Natural killer cell treated with Interleukin-12 subunit alpha and Interleukin-12 subunit beta and Interleukin-15 and Interleukin-18, amount 100 ng/mL, for 72 hours (primary cell): ENCODE measurements around the gene RBM23. TPM values are rescaled to one million over a fixed set of nuclear protein-coding genes. Genes with fewer than 3 reads are reported as not detected.
"Not testable (repeated sequence)": the region's sequence is repeated elsewhere in the genome, so short reads cannot be mapped to it uniquely, and the experiment has no call there.

Source experiments
- ATAC-seq, 2 donors: fragments of 150-1000 bp; cut with Tn5 transposase in 1 of 2; sonication (Bioruptor Pico), chemical (Tn5 transposase) in 1 of 2; 2 replicates each; pipeline ENCODE4 v1.10.0; 2021
- DNase-seq: peaks from one replicate; pipeline ENCODE4 v3.0.0; 2022; ENCODE audit warnings: low spot score
- H3K27ac Mint-ChIP-seq, 2 donors: 1 replicate in 1 of 2; 2 replicates in 1 of 2; pipeline ENCODE4 v1.8.0; 2022; ENCODE audit warnings: mixed read lengths in 2 of 2, mild to moderate bottlenecking in 1 of 2, moderate library complexity in 1 of 2
- H3K27me3 Mint-ChIP-seq, 2 donors: 1 replicate in 1 of 2; 2 replicates in 1 of 2; pipeline ENCODE4 v1.8.0; 2022; ENCODE audit warnings: mixed read lengths in 2 of 2
- H3K36me3 Mint-ChIP-seq: one replicate; pipeline ENCODE4 v1.8.0; 2022; ENCODE audit warnings: mixed read lengths
- H3K4me1 Mint-ChIP-seq, 2 donors: 1 replicate in 1 of 2; 2 replicates in 1 of 2; pipeline ENCODE4 v1.8.0; 2022; ENCODE audit warnings: low read depth in 2 of 2, mixed read lengths in 2 of 2, mild to moderate bottlenecking in 1 of 2
- H3K4me3 Mint-ChIP-seq: one replicate; pipeline ENCODE4 v1.8.0; 2022; ENCODE audit warnings: mixed read lengths
- H3K9me3 Mint-ChIP-seq: 2 replicates; pipeline ENCODE4 v1.8.0; 2022; ENCODE audit warnings: mixed read lengths
- total RNA-seq, 2 donors: library from RNA; stranded (reverse); gene quantifications; one replicate each; pipeline ENCODE4 v1.2.3, GENCODE V29; 2022

Gene RBM23
- total RNA-seq, 2 donors from 2014 or later: 88.2 to 94.1 TPM

DNA sequence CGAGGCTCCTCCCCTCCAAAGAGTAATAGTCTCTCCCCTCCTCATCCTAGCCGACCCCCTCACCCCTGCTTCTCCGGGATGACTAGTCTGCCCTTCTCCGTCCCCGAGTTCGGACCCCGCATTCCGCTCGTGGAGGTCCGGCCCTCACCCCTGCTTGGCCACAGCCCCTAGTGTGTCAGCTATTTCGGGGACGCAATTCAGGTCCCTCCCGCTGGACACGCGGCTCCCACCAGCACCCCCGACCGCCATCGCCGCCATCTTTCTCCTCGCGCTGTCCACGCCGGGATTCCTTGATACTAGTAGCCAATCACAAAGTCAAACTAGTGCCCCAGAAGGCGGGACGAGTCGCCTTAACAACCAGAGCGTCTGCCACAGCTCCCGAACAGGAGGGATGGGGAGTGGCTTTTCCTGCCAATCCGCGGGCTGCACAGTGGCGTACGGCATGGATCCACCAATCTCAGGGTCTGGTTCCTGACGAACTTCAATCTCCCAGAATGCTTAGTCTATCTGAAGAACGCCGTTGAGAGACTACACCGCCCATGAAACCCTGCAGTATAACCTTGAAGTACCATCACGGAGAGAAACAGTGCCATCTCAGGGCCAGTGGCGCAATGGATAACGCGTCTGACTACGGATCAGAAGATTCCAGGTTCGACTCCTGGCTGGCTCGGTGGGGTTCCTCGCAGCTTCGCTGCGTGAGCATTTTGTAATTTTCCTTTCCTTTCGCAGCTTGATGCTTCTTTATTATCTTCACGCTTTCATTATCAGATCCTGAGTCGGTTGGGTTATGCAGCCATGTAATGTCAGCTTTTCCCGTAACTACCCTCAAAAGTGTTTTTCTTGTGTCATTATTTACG lies 10.4 kb upstream of the RBM23 start, which contains the start of gene PRMT5:
PRMT5 (minus strand) TSS at position 273 of the 857 bp plus-strand sequence; CDS start at position 258, 15 bp downstream.
- Mint-ChIP-seq H3K27me3 (no peaks in the 10 kb centered on the region), H3K9me3 (no peaks in the 10 kb centered on the region), H3K36me3 (peaks cover 9% of the 10 kb centered on the region), H3K27ac (no peak within 1 kb of the TSS), H3K4me1 (peaks cover 9 to 19% of the 10 kb centered on the region in 2 donors), H3K4me3 (no peak within 1 kb of the TSS)
- DNase-seq: peak; percentile 98
- peak; percentile 97 to 98 for ATAC-seq

DNA sequence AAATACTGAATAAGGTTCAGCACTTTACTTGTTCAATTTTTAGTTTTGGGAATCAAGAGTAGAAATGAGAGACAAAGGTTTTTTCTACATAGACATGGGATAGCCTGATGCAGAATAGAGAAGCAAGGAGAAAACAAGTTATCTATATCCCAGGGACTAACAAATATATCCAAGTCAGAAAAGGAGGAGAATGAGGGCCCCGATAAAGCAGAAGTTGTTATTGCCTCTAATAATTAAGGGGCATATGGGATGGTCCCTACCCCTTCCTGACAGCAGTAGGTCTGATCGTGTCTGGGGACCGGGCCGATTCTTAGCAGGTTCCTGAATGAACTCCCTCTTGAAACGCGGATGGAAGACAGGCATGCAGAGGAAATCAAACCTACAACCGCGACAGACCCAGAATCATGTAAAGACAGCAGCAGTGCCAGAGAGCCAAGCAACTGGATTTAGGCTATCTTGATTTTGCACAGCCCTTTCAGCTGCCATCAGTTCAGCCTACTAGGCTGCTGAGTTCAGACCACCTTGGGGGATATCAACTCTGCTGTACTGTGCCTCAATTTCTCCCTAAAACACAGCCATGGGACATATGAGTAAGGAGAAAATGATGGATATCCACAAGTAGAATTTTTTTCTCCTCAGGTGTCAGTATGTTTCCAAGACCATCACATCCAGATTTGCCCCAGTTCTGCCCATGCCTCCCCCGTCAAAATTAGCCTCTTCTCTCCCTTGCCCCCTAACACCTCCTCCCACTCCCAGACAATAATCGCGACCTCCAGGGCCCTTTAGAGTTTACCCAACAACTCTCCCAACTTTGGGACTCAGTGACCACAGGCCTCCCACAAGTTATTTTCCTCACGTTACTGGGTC lies 9.5 kb upstream of the RBM23 start:
- no peak for DNase-seq
- Mint-ChIP-seq H3K4me1 (peaks cover 9 to 19% of the 10 kb centered on the region in 2 donors), H3K27ac (no peak overlapping the region)

DNA sequence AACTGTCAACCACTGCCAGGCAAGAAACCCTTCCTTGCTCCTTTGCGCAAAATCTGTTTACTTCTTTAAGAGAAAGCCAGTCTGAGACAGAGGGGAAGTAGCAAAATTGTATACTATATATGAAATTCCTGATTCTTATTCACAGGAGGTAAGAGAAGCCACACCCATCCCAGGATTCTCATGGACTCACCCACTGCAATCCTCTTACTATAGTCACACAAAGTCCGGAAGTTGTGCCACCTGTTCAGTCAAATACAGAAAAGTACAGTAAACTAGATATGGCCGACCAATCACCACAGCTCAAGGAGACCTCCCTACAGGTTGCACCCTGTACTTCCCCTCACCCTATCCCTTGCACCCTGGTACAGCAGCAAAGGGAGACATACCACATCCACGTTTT lies 7.4 kb upstream of the RBM23 start:
- Mint-ChIP-seq H3K36me3 (peaks cover 24% of the 10 kb centered on the region), H3K27me3 (no peaks in the 10 kb centered on the region), H3K4me3 (no peak overlapping the region), H3K9me3 (no peaks in the 10 kb centered on the region), H3K27ac (no peak overlapping the region), H3K4me1 (peaks cover 10 to 20% of the 10 kb centered on the region in 2 donors)
- ATAC-seq (no peak), DNase-seq (no peak)

More for the DNA sequence above, 9.5 kb upstream of the RBM23 start:
- ATAC-seq: no peak
- Mint-ChIP-seq H3K27me3 (no peaks in the 10 kb centered on the region), H3K9me3 (no peaks in the 10 kb centered on the region), H3K36me3 (peaks cover 13% of the 10 kb centered on the region), H3K4me3 (no peak overlapping the region)

DNA sequence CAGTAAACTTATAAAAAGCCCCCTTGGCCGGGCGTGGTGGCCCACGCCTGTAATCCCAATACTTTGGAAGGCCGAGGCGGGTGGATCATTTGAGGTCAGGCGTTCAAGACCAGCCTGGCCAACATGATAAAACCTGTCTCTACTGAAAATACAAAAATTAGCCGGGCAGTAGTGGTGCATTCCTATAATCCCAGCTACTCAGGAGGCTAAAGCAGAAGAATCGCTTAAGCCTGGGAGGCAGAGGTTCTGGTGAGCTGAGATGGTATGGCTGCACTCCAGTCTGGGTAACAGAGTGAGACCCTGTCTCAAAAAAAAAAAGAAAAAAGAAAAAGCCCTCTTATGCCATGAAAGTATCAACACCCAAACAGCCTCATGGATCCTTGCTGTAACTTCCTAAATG lies 6.6 kb upstream of the RBM23 start:
- peaks cover 29% of the 10 kb centered on the region for H3K36me3 Mint-ChIP-seq
- no peak overlapping the region for H3K4me3 Mint-ChIP-seq
- ATAC-seq: no peak
- H3K4me1 Mint-ChIP-seq: peaks cover 14 to 20% of the 10 kb centered on the region in 2 donors
- no peak overlapping the region for H3K27ac Mint-ChIP-seq
- DNase-seq: no peak
- no peaks in the 10 kb centered on the region for H3K27me3 Mint-ChIP-seq
- no peaks in the 10 kb centered on the region for H3K9me3 Mint-ChIP-seq

DNA sequence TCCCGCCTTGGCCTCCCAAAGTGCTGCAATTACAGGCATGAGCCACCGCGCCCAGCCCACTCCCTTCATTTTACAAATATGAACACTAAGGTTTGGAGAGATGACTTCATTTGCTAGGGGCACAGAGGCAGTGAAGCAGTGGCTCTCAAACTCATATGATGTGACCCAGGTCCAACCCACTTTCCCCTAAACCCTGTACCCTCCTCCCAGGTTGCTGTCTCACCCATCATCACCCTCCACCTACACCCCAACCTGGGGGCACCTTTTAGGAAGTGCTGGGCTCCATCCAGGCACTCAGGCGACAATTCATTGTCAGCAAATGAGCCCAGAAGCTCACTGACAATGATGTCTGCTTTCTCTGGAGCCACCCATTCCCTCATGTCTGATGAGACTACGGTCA lies 4.8 kb upstream of the RBM23 start:
- Mint-ChIP-seq H3K4me1 (peaks cover 25 to 35% of the 10 kb centered on the region in 2 donors), H3K36me3 (peaks cover 34% of the 10 kb centered on the region), H3K4me3 (no peak overlapping the region), H3K27ac (no peak overlapping the region), H3K9me3 (no peaks in the 10 kb centered on the region), H3K27me3 (no peaks in the 10 kb centered on the region)
- DNase-seq (no peak), ATAC-seq (no peak)

DNA sequence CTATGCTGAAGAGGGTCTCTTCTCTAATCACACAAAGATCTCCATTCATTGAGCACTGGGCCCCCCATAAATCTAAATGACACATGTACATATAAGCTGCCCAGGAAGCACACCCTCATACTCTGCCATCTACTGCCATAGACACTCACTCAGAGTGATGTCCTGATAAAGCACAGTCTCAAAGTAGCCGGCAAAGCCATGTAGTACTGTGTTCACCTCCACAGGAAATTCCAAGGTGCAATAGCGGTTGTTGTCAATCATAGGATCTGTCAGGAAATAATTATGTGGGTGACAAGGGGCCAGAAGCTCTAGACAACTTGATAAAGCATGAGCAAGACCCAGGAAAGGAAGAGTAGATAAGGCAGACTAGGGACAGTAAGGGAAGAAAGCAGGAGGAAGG lies 3.3 kb upstream of the RBM23 start:
- ATAC-seq (no peak), DNase-seq (no peak)
- peaks cover 34 to 35% of the 10 kb centered on the region in 2 donors for H3K4me1 Mint-ChIP-seq
- no peaks in the 10 kb centered on the region for H3K9me3 Mint-ChIP-seq
- no peaks in the 10 kb centered on the region for H3K27me3 Mint-ChIP-seq
- no peak overlapping the region for H3K4me3 Mint-ChIP-seq
- H3K36me3 Mint-ChIP-seq: peaks cover 45% of the 10 kb centered on the region
- no peak overlapping the region for H3K27ac Mint-ChIP-seq

DNA sequence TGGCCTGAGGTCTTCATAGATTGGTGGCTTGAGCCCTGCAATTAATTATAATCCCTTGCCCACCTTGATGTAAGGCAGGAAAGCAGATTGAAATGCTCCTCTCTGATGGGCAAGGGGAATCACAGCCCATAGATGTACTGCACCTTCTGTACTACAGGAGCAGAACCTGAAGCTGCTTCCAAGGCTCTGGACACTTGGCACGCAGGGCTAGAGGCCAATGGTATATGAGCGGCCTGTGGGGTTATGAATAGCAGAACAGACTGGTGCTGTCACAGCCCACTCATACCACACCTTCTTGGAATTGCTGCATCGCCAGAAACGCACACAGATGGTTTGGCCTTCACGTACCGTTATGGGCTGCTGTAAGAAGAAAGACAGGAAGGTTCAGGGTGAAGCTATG lies 1.7 kb upstream of the RBM23 start:
- Mint-ChIP-seq H3K4me1 (peaks cover 30 to 31% of the 10 kb centered on the region in 2 donors), H3K36me3 (peaks cover 36% of the 10 kb centered on the region), H3K4me3 (no peak overlapping the region), H3K9me3 (no peaks in the 10 kb centered on the region), H3K27ac (peak overlapping the region in 1 of 2 donors; percentile 100), H3K27me3 (no peaks in the 10 kb centered on the region)
- no peak for ATAC-seq
- DNase-seq: no peak

DNA sequence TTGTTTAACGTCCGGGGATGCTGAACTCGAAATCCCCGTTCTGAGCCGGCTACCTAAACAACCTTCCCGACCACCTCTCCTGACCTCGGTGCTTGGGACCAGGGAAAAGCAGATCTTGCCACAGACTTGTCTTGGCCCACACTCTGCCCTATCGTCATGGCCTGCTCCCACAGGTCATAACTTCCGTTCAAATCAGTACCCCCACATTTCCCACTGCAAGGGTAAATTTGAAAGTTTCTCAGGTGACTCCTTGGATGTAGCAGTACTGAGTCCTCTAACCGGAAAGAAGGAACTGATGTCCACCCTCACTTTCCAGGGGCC lies 612 bp upstream of the RBM23 start:
- Mint-ChIP-seq H3K27me3 (no peaks in the 10 kb centered on the region), H3K36me3 (peaks cover 36% of the 10 kb centered on the region), H3K9me3 (no peaks in the 10 kb centered on the region), H3K27ac (peak overlapping the region; percentile 100), H3K4me3 (peak overlapping the region; percentile 99), H3K4me1 (peaks cover 30 to 31% of the 10 kb centered on the region in 2 donors)
- ATAC-seq (no peak), DNase-seq (no peak)

DNA sequence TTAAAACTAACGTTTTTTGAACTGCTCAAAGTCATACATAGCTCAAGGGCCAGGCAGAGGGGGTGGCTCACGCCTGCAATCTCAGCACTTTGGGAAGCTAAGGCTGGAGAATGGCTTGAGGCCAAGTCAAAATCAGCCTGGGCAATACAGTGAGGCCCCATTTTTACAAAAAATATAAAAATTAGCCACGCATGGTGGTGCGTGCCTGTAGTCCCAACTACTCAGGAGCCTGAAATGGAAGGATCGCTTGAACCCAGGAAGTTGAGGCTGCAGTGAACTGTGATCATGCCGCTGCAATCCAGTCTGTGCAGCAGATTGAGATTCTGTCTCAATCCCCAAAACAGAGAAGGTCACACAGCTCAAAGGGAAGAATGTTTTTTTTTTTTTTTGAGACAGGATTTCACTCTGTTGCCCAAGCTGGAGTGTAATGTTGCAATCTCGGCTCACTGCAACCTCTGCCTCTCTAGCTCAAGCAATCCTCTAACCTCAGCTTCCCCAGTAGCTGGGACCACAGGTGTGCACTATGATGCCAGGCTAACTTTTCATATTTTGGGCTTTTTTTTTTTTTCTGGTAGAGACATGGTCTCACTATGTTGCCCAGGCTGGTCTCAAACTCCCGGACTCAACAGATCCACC lies 2.9 kb downstream of the RBM23 start:
- Mint-ChIP-seq H3K4me1 (peaks cover 26 to 34% of the 10 kb centered on the region in 2 donors), H3K4me3 (no peak overlapping the region)

DNA sequence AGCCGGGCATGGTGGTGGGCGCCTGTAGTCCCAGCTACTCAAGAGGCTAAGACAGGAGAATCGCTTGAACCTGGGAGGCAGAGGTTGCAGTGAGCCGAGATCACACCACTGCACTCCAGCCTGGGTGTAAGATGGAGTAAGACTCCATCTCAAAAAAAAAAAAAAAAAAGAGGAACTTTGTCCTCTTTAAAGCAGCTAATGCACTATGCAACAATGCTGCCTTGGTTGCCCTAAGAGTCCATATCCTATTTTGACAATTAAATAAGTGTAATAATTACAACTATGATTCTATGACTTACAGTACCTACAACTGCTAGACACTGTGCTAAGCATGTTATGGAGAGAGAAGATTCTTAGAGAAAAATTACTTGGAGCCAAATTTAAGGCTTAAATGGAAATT lies 4.1 kb downstream of the RBM23 start:
- H3K4me3 Mint-ChIP-seq, DNase-seq, H3K9me3 Mint-ChIP-seq, H3K27me3 Mint-ChIP-seq, ATAC-seq, H3K27ac Mint-ChIP-seq: not testable (repeated sequence)
- Mint-ChIP-seq H3K36me3 (peaks cover 16% of the 10 kb centered on the region), H3K4me1 (peaks cover 25 to 31% of the 10 kb centered on the region in 2 donors)

More for the DNA sequence above, 2.9 kb downstream of the RBM23 start:
- H3K9me3 Mint-ChIP-seq: no peaks in the 10 kb centered on the region
- peak overlapping the region; percentile 50 to 59 for H3K27ac Mint-ChIP-seq
- DNase-seq (no peak), ATAC-seq (no peak)
- H3K27me3 Mint-ChIP-seq: no peaks in the 10 kb centered on the region
- peaks cover 18% of the 10 kb centered on the region for H3K36me3 Mint-ChIP-seq

DNA sequence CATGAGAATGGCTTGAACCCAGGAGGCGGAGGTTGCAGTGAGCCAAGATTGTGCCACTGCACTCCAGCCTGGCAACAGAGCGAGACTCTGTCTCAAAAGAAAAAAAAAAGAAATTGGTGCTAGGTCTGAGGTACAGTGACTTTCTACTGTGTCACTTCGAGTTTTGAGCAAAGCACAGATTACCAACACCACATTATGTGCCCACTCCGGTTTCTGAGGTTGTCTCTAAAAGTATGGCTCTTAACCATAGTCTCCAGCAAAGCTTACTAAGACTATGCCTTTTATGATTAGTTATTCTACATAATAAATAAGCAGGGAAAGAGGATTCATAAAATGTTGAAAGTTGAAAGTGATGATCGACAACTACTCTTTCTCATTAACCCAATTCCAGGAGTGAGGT lies 8.0 kb downstream of the RBM23 start:
- no peaks in the 10 kb centered on the region for H3K9me3 Mint-ChIP-seq
- H3K27me3 Mint-ChIP-seq: no peaks in the 10 kb centered on the region
- H3K27ac Mint-ChIP-seq: peak overlapping the region in 1 of 2 donors; percentile 48
- no peak overlapping the region for H3K4me3 Mint-ChIP-seq
- no peak for DNase-seq
- peaks cover 14% of the 10 kb centered on the region for H3K36me3 Mint-ChIP-seq
- ATAC-seq: no peak
- peaks cover 7 to 25% of the 10 kb centered on the region in 2 donors for H3K4me1 Mint-ChIP-seq

DNA sequence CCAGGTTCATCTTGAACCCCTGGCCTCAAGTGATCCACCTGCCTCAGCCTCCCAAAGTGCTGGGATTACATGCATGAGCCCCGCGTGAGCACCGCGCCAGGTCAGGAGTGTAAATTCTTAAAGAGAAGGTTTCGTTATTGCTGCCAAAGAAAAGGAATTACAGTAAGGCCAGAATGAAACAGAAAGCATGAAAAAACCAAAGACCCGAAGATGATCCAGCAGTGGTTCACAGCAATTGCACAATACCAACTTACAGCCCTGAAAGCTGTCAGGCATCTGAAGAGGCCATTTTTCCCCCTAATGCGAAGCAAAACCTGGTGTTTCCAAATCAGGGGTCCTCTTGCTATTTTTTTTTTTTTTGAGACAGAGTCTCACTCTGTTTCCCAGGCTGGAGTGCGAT lies 10.3 kb downstream of the RBM23 start:
- Mint-ChIP-seq H3K4me1 (peaks cover 7 to 25% of the 10 kb centered on the region in 2 donors), H3K9me3 (no peaks in the 10 kb centered on the region), H3K27ac (peak overlapping the region; percentile 48 to 97), H3K4me3 (peak overlapping the region; percentile 5), H3K27me3 (no peaks in the 10 kb centered on the region), H3K36me3 (peaks cover 30% of the 10 kb centered on the region)
- ATAC-seq: peak; percentile 67 to 92
- DNase-seq: no peak

DNA sequence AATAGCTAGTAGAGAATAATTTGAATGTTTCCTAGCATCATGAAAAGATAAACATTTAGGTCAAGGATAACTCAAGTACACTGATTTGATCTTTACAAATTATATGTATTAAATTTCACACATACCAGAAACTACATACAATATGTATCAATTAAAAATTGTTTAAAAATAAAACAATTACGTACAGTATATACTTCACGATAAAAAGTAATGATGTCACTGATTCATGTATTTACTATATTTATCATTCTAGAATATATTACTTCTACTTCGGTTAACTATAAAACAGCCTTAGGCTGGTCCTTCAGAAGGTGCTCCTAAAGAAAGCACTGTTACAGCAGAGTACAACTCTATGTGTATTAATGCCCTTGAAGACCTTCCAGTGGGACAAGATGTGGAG lies 11.5 kb downstream of the RBM23 start:
- Mint-ChIP-seq H3K27me3 (no peaks in the 10 kb centered on the region), H3K9me3 (no peaks in the 10 kb centered on the region), H3K4me1 (peaks cover 7 to 21% of the 10 kb centered on the region in 2 donors), H3K27ac (no peak overlapping the region), H3K4me3 (no peak overlapping the region), H3K36me3 (peaks cover 30% of the 10 kb centered on the region)
- ATAC-seq (no peak), DNase-seq (no peak)
